ENCODE measurements around the gene INTU.

DNA sequence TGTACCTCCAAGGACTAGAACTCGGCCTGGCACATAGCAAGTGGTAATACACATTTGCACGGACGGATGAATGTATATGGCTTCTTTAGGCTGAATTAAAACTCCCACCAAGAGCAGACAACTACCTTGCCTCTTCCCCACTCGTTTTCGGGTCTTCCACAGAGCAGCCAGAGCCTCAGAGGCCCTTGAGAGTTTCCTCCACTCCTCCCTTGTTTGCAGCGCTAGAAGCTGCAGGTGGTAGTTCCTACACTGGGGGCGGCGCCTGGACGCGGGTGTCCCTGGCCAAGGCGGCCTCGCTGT is 10.2 kb upstream of the INTU start:
- TF ChIP-seq, protein P1, sequence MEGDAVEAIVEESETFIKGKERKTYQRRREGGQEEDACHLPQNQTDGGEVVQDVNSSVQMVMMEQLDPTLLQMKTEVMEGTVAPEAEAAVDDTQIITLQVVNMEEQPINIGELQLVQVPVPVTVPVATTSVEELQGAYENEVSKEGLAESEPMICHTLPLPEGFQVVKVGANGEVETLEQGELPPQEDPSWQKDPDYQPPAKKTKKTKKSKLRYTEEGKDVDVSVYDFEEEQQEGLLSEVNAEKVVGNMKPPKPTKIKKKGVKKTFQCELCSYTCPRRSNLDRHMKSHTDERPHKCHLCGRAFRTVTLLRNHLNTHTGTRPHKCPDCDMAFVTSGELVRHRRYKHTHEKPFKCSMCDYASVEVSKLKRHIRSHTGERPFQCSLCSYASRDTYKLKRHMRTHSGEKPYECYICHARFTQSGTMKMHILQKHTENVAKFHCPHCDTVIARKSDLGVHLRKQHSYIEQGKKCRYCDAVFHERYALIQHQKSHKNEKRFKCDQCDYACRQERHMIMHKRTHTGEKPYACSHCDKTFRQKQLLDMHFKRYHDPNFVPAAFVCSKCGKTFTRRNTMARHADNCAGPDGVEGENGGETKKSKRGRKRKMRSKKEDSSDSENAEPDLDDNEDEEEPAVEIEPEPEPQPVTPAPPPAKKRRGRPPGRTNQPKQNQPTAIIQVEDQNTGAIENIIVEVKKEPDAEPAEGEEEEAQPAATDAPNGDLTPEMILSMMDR (IDR thresholded peaks at IDR 0.05; ENCODE audit: insufficient read depth, low read length), result no peak
- TF ChIP-seq POLR2AphosphoS5 (IDR thresholded peaks at IDR 0.05; ENCODE audit: low read depth), result no peak
- no peak for TF ChIP-seq SPI1 (IDR thresholded peaks at IDR 0.05; ENCODE audit: borderline replicate concordance, low read depth)
- TF ChIP-seq, protein P2, sequence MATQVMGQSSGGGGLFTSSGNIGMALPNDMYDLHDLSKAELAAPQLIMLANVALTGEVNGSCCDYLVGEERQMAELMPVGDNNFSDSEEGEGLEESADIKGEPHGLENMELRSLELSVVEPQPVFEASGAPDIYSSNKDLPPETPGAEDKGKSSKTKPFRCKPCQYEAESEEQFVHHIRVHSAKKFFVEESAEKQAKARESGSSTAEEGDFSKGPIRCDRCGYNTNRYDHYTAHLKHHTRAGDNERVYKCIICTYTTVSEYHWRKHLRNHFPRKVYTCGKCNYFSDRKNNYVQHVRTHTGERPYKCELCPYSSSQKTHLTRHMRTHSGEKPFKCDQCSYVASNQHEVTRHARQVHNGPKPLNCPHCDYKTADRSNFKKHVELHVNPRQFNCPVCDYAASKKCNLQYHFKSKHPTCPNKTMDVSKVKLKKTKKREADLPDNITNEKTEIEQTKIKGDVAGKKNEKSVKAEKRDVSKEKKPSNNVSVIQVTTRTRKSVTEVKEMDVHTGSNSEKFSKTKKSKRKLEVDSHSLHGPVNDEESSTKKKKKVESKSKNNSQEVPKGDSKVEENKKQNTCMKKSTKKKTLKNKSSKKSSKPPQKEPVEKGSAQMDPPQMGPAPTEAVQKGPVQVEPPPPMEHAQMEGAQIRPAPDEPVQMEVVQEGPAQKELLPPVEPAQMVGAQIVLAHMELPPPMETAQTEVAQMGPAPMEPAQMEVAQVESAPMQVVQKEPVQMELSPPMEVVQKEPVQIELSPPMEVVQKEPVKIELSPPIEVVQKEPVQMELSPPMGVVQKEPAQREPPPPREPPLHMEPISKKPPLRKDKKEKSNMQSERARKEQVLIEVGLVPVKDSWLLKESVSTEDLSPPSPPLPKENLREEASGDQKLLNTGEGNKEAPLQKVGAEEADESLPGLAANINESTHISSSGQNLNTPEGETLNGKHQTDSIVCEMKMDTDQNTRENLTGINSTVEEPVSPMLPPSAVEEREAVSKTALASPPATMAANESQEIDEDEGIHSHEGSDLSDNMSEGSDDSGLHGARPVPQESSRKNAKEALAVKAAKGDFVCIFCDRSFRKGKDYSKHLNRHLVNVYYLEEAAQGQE (IDR thresholded peaks at IDR 0.05; ENCODE audit: insufficient replicate concordance, low read depth), result no peak
